Activated CD4-positive, alpha-beta T cell treated with anti-CD3 and anti-CD28 coated beads for 48 hours (primary cell): Measurements from ENCODE around the gene TBXAS1.

Source experiments
- DNase-seq: peaks from one replicate; pipeline ENCODE4 v3.0.0-alpha.2; 2020

Gene TBXAS1

GRCh38 chr7:139857791-139858190, 28.7 kb downstream of the TBXAS1 start:
- DNase-seq, result no peak

GRCh38 chr7:139860090-139860775, 31.2 kb downstream of the TBXAS1 start:
- no peak for DNase-seq

GRCh38 chr7:139861803-139862202, 32.7 kb downstream of the TBXAS1 start:
- DNase-seq, result no peak

- DNase-seq, result no peak
These were observed 37.2 kb downstream of the TBXAS1 start for GRCh38 chr7:139866047-139866837.

- DNase-seq, result no peak
These were observed 38.8 kb downstream of the TBXAS1 start for GRCh38 chr7:139867847-139868246.

- no peak for DNase-seq
These were observed 40.8 kb downstream of the TBXAS1 start for GRCh38 chr7:139869886-139870285.

GRCh38 chr7:139870380-139870779, 41.3 kb downstream of the TBXAS1 start:
- no peak for DNase-seq

GRCh38 chr7:139871331-139871730, 42.3 kb downstream of the TBXAS1 start:
- no peak for DNase-seq

GRCh38 chr7:139871820-139872219, 42.8 kb downstream of the TBXAS1 start:
- DNase-seq, result no peak

GRCh38 chr7:139873593-139874301, 44.7 kb downstream of the TBXAS1 start:
- DNase-seq, result no peak

GRCh38 chr7:139874302-139874629, 45.2 kb downstream of the TBXAS1 start:
- no peak for DNase-seq

GRCh38 chr7:139875821-139876241, 46.8 kb downstream of the TBXAS1 start:
- no peak for DNase-seq

- DNase-seq, result no peak
These were observed 47.7 kb downstream of the TBXAS1 start for GRCh38 chr7:139876622-139877283.

GRCh38 chr7:139883814-139884213, 54.8 kb downstream of the TBXAS1 start:
- DNase-seq, result no peak

GRCh38 chr7:139884441-139884840, 55.4 kb downstream of the TBXAS1 start:
- no peak for DNase-seq

GRCh38 chr7:139885511-139885910, 56.4 kb downstream of the TBXAS1 start:
- DNase-seq, result no peak

GRCh38 chr7:139886206-139886605, 57.1 kb downstream of the TBXAS1 start:
- DNase-seq, result no peak

GRCh38 chr7:139886899-139887298, 57.8 kb downstream of the TBXAS1 start:
- DNase-seq, result no peak

GRCh38 chr7:139887992-139888481, 59.0 kb downstream of the TBXAS1 start:
- DNase-seq, result no peak

- no peak for DNase-seq
These were observed 60.3 kb downstream of the TBXAS1 start for GRCh38 chr7:139889186-139889871.

GRCh38 chr7:139893461-139893860, 64.4 kb downstream of the TBXAS1 start:
- DNase-seq, result no peak

- no peak for DNase-seq
These were observed 64.9 kb downstream of the TBXAS1 start for GRCh38 chr7:139893999-139894398.
